WTC11 (cell line): Measurements from ENCODE around the gene KRTAP12-4. TPM values are rescaled to one million over a fixed set of nuclear protein-coding genes. Genes with fewer than 3 reads are reported as not detected.
A peak's percentile ranks its signal among the peaks of the same experiment; 100 is the strongest.
"Not testable (repeated sequence)": the region's sequence is repeated elsewhere in the genome, so short reads cannot be mapped to it uniquely, and the experiment has no call there.

Source experiments
- ATAC-seq: fragments of 200-7000 bp; cut with Tn5 transposase; 2 replicates; pipeline ENCODE4 v1.10.0; 2021; ENCODE audit warnings: mild to moderate bottlenecking, moderate library complexity
- CTCF ChIA-PET: fragments of 300-600 bp; sonication (Branson Sonifier 250); formaldehyde crosslinking; loops from one replicate; lab custom pipeline; 2021; ENCODE audit warnings: antibody characterized with exemption; lab: Charles Lee
- POLR2A ChIA-PET: fragments of 350-600 bp; sonication (Branson Sonifier 250); formaldehyde crosslinking; loops from one replicate; lab custom pipeline; 2021; ENCODE audit warnings: antibody characterized with exemption; lab: Charles Lee
- DNase-seq: peaks from one replicate; pipeline ENCODE4 v3.0.0; 2021; ENCODE audit warnings: low spot score
- H3K27ac Mint-ChIP-seq: 2 replicates; pipeline ENCODE4 v1.8.0; 2021; ENCODE audit warnings: mixed read lengths
- H3K27me3 Mint-ChIP-seq: 2 replicates; pipeline ENCODE4 v1.8.0; 2021; ENCODE audit warnings: low read depth, mild to moderate bottlenecking, moderate library complexity, mixed read lengths
- H3K36me3 Mint-ChIP-seq: 2 replicates; pipeline ENCODE4 v1.8.0; 2021; ENCODE audit warnings: mixed read lengths
- H3K4me1 Mint-ChIP-seq: 2 replicates; pipeline ENCODE4 v1.8.0; 2022; ENCODE audit warnings: mixed read lengths
- H3K4me3 Mint-ChIP-seq: 2 replicates; pipeline ENCODE4 v1.8.0; 2021; ENCODE audit warnings: mild to moderate bottlenecking, moderate library complexity, mixed read lengths
- H3K9me3 Mint-ChIP-seq: 2 replicates; pipeline ENCODE4 v1.8.0; 2021; ENCODE audit warnings: mixed read lengths
- CDX4 ChIP-seq: fragments of 250-450 bp; sonication (Bioruptor Pico); IDR thresholded peaks from 2 replicates; pipeline ENCODE4 v1.9.0; 2021; ENCODE audit warnings: moderate library complexity, mild to moderate bottlenecking, inconsistent platforms, borderline replicate concordance
- CREM ChIP-seq: sonication (generic); formaldehyde crosslinking; IDR thresholded peaks from 2 replicates; pipeline ENCODE4 v1.8.1; 2022; ENCODE audit warnings: mild to moderate bottlenecking, missing genetic modification reagents, moderate library complexity
- E2F4 ChIP-seq: sonication (generic); formaldehyde crosslinking; IDR thresholded peaks from 2 replicates; pipeline ENCODE4 v1.8.1; 2022; ENCODE audit warnings: low read depth, mild to moderate bottlenecking, moderate library complexity, missing genetic modification reagents, borderline replicate concordance
- IRF1 ChIP-seq: sonication (generic); formaldehyde crosslinking; IDR thresholded peaks from 2 replicates; pipeline ENCODE4 v1.8.0; 2023; ENCODE audit warnings: missing genetic modification reagents
- RELA ChIP-seq: sonication (generic); formaldehyde crosslinking; IDR thresholded peaks from 2 replicates; pipeline ENCODE4 v1.8.1; 2022; ENCODE audit warnings: missing genetic modification reagents, mild to moderate bottlenecking, borderline replicate concordance
- SMAD3 ChIP-seq: sonication (generic); formaldehyde crosslinking; IDR thresholded peaks from 2 replicates; pipeline ENCODE4 v1.8.0; 2022; ENCODE audit warnings: missing genetic modification reagents, mild to moderate bottlenecking, borderline replicate concordance
- SP1 ChIP-seq: sonication (generic); formaldehyde crosslinking; conservative IDR thresholded peaks from 2 replicates; pipeline ENCODE4 v1.8.1; 2022; ENCODE audit warnings: missing genetic modification reagents
- TEAD4 ChIP-seq: sonication (generic); formaldehyde crosslinking; IDR thresholded peaks from 2 replicates; pipeline ENCODE4 v1.8.0; 2022; ENCODE audit warnings: mild to moderate bottlenecking, missing genetic modification reagents
- TP53 ChIP-seq: sonication (generic); formaldehyde crosslinking; IDR thresholded peaks from 2 replicates; pipeline ENCODE4 v1.8.1; 2023; ENCODE audit warnings: mild to moderate bottlenecking, missing genetic modification reagents
- USF2 ChIP-seq: sonication (generic); formaldehyde crosslinking; IDR thresholded peaks from 2 replicates; pipeline ENCODE4 v1.8.1; 2023; ENCODE audit warnings: mild to moderate bottlenecking, missing genetic modification reagents, moderate library complexity
- ZNF232 ChIP-seq: sonication (generic); formaldehyde crosslinking; IDR thresholded peaks from 2 replicates; pipeline ENCODE4 v1.8.0; 2022; ENCODE audit warnings: mild to moderate bottlenecking, missing genetic modification reagents
- ZNF396 ChIP-seq: fragments of 250-450 bp; sonication (Bioruptor Pico); IDR thresholded peaks from 2 replicates; pipeline ENCODE4 v1.8.0; 2021; ENCODE audit warnings: mild to moderate bottlenecking, moderate library complexity, borderline replicate concordance
- total RNA-seq: library from RNA; stranded (reverse); gene quantifications from 3 replicates; pipeline ENCODE4 v1.2.3, GENCODE V29; 2021
- TF ChIP-seq, protein P1 (sequence below): sonication (generic); formaldehyde crosslinking; IDR thresholded peaks from 2 replicates; pipeline ENCODE4 v1.8.1; 2023; ENCODE audit warnings: mild to moderate bottlenecking, moderate library complexity, missing genetic modification reagents
- TF ChIP-seq, protein P2 (sequence below): sonication (generic); formaldehyde crosslinking; IDR thresholded peaks from 2 replicates; pipeline ENCODE4 v1.8.1; 2022; ENCODE audit warnings: missing genetic modification reagents, borderline replicate concordance
- TF ChIP-seq, protein P3 (sequence below): sonication (generic); formaldehyde crosslinking; IDR thresholded peaks from 2 replicates; pipeline ENCODE4 v1.8.0; 2023; ENCODE audit warnings: mild to moderate bottlenecking, missing genetic modification reagents

The KRTAP12-4 gene
- total RNA-seq, 1 experiment from 2014 or later = not detected

DNA sequence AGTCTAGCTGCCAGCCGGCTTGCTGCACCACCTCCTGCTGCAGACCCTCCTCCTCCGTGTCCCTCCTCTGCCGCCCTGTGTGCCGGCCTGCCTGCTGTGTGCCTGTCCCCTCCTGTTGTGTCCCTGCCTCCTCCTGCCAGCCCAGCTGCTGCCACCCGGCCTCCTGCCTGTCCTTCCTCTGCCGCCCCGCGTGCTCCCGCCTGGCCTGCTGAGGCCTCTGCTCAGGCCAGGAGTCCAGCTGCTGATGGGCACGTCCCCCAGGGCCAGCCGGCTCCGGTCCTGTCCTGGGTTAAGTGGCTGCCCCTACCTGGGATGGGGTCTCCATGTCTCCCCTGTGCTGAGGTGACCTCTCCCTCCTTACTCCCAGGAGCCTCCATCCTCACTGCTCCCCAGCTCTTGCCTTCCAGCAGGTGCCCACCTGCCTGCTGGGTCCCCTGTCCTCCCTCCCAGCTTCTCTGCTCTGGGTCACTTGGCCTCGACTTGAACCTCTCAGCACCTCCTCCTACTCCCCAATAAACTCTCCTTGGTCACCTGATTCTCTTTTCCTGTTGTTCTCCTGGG lies 41.7 kb downstream of the KRTAP12-4 start:
- no peak for TF ChIP-seq SMAD3 (CRISPR knock-in tag)
- TF ChIP-seq E2F4 = no peak
- TF ChIP-seq TP53 = no peak
- TF ChIP-seq RELA = 0 out of 2 replicates have a peak, but pooled peaks have one; percentile 5
- DNase-seq (no peak), ATAC-seq (no peak)
- Mint-ChIP-seq H3K4me3 (no peak overlapping the region), H3K9me3 (peaks cover 31% of the 10 kb centered on the region), H3K27ac (peak overlapping the region; percentile 72), H3K27me3 (peaks cover 4% of the 10 kb centered on the region), H3K36me3 (peaks cover 33% of the 10 kb centered on the region), H3K4me1 (peaks cover 23% of the 10 kb centered on the region)
- CTCF ChIA-PET = no interaction called here
- POLR2A ChIA-PET = no interaction called here

DNA sequence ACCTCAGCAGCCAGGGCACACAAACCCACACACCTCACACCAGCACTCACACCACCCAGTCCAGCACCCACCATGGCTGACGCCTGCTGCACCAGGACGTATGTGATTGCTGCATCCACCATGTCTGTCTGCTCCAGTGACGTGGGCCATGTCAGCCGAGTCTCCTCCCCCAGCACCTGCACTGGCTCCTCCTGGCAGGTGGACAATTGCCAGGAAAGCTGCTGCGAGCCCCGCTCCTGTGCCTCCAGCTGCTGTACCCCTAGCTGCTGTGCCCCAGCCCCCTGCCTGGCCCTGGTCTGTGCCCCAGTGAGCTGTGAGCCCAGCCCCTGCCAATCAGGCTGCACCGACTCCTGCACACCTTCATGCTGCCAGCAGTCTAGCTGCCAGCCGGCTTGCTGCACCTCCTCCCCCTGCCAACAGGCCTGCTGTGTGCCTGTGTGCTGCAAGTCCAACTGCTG lies 42.4 kb downstream of the KRTAP12-4 start, which contains the start of gene KRTAP10-8:
KRTAP10-8 (plus strand) TSS at position 51 of the 458 bp plus-strand sequence; CDS start at position 73, 22 bp downstream.
- H3K27me3 Mint-ChIP-seq = peaks cover 4% of the 10 kb centered on the region
- peaks cover 33% of the 10 kb centered on the region for H3K36me3 Mint-ChIP-seq
- DNase-seq (no peak), ATAC-seq (no peak)
- H3K27ac Mint-ChIP-seq = no peak within 1 kb of the TSS
- H3K9me3 Mint-ChIP-seq = peaks cover 31% of the 10 kb centered on the region
- no peak for TF ChIP-seq CREM (CRISPR knock-in tag)
- TF ChIP-seq, protein P1, sequence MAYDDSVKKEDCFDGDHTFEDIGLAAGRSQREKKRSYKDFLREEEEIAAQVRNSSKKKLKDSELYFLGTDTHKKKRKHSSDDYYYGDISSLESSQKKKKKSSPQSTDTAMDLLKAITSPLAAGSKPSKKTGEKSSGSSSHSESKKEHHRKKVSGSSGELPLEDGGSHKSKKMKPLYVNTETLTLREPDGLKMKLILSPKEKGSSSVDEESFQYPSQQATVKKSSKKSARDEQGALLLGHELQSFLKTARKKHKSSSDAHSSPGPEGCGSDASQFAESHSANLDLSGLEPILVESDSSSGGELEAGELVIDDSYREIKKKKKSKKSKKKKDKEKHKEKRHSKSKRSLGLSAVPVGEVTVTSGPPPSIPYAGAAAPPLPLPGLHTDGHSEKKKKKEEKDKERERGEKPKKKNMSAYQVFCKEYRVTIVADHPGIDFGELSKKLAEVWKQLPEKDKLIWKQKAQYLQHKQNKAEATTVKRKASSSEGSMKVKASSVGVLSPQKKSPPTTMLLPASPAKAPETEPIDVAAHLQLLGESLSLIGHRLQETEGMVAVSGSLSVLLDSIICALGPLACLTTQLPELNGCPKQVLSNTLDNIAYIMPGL (CRISPR knock-in tag) = no peak
- TF ChIP-seq ZNF232 = no peak
- no peak for TF ChIP-seq SP1 (CRISPR knock-in tag)
- 0 out of 2 replicates have a peak, but pooled peaks have one; percentile 54 for TF ChIP-seq RELA
- POLR2A ChIA-PET = no interaction called here
- H3K4me3 Mint-ChIP-seq = no peak within 1 kb of the TSS
- CTCF ChIA-PET = no interaction called here
- H3K4me1 Mint-ChIP-seq = peaks cover 19% of the 10 kb centered on the region

DNA sequence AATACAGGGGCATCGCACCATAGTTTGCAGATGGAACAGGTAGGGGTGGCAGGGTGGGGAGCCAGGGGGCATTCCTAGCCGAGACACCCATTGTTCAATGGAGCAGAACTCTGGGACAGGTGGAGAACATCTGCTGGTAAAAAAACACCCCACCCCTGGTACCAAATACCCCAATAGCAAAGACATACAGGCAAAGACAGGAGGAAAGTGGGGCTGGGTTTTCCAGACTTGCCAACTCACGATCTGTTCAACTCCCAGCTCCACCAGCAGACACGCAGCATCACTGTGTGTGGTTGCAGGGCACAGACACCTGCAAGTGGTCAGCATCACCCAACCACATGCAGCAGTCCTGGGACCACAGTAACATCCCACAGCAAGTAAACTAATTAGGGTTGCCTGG lies 42.9 kb downstream of the KRTAP12-4 start:
- Mint-ChIP-seq H3K4me3 (no peak overlapping the region), H3K27ac (no peak overlapping the region), H3K9me3 (peaks cover 33% of the 10 kb centered on the region), H3K27me3 (peaks cover 4% of the 10 kb centered on the region)
- DNase-seq = no peak
- TF ChIP-seq TEAD4 (CRISPR knock-in tag) = no peak
- TF ChIP-seq ZNF232 = no peak
- TF ChIP-seq, protein P2, sequence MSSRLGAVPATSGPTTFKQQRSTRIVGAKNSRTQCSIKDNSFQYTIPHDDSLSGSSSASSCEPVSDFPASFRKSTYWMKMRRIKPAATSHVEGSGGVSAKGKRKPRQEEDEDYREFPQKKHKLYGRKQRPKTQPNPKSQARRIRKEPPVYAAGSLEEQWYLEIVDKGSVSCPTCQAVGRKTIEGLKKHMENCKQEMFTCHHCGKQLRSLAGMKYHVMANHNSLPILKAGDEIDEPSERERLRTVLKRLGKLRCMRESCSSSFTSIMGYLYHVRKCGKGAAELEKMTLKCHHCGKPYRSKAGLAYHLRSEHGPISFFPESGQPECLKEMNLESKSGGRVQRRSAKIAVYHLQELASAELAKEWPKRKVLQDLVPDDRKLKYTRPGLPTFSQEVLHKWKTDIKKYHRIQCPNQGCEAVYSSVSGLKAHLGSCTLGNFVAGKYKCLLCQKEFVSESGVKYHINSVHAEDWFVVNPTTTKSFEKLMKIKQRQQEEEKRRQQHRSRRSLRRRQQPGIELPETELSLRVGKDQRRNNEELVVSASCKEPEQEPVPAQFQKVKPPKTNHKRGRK (CRISPR knock-in tag) = no peak
- TF ChIP-seq USF2 (CRISPR knock-in tag) = no peak
- no peak for TF ChIP-seq IRF1 (CRISPR knock-in tag)
- TF ChIP-seq, protein P3, sequence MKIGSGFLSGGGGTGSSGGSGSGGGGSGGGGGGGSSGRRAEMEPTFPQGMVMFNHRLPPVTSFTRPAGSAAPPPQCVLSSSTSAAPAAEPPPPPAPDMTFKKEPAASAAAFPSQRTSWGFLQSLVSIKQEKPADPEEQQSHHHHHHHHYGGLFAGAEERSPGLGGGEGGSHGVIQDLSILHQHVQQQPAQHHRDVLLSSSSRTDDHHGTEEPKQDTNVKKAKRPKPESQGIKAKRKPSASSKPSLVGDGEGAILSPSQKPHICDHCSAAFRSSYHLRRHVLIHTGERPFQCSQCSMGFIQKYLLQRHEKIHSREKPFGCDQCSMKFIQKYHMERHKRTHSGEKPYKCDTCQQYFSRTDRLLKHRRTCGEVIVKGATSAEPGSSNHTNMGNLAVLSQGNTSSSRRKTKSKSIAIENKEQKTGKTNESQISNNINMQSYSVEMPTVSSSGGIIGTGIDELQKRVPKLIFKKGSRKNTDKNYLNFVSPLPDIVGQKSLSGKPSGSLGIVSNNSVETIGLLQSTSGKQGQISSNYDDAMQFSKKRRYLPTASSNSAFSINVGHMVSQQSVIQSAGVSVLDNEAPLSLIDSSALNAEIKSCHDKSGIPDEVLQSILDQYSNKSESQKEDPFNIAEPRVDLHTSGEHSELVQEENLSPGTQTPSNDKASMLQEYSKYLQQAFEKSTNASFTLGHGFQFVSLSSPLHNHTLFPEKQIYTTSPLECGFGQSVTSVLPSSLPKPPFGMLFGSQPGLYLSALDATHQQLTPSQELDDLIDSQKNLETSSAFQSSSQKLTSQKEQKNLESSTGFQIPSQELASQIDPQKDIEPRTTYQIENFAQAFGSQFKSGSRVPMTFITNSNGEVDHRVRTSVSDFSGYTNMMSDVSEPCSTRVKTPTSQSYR (CRISPR knock-in tag) = no peak
- TF ChIP-seq ZNF396 = no peak
- no peak for TF ChIP-seq CDX4 (CRISPR knock-in tag)
- TF ChIP-seq, all 79 proteins: peak for 0
- Mint-ChIP-seq H3K36me3 (peaks cover 33% of the 10 kb centered on the region), H3K4me1 (peaks cover 16% of the 10 kb centered on the region)
- ChIA-PET POLR2A (no interaction called here), CTCF (no interaction called here)
- no peak for ATAC-seq

- H3K4me3 Mint-ChIP-seq, ATAC-seq, DNase-seq, H3K27ac Mint-ChIP-seq, H3K4me1 Mint-ChIP-seq, H3K27me3 Mint-ChIP-seq, CTCF ChIA-PET: not testable (repeated sequence)
- H3K36me3 Mint-ChIP-seq = peaks cover 33% of the 10 kb centered on the region
- peaks cover 41% of the 10 kb centered on the region for H3K9me3 Mint-ChIP-seq
- POLR2A ChIA-PET = interaction anchor here (0.6 kb wide), 1 partner anchor 781 kb away, joined by 3 read pairs; no protein-coding TSS in a partner anchor
These were observed 44.2 kb downstream of the KRTAP12-4 start for GRCh38 chr21:44610157-44610843.
